SKM-1 treated with dmso at 0.1 percent for 144 hours (cell line): ENCODE results near the gene MAP3K10.
A peak's percentile ranks its signal among the peaks of the same experiment; 100 is the strongest.
"Not testable (repeated sequence)": the region's sequence is repeated elsewhere in the genome, so short reads cannot be mapped to it uniquely, and the experiment has no call there.

Experiments used
- DNase-seq: peaks from one replicate; lab custom pipeline; 2025; ENCODE audit not compliant: unreplicated experiment; lab: John Stamatoyannopoulos, UW

MAP3K10 gene

DNA sequence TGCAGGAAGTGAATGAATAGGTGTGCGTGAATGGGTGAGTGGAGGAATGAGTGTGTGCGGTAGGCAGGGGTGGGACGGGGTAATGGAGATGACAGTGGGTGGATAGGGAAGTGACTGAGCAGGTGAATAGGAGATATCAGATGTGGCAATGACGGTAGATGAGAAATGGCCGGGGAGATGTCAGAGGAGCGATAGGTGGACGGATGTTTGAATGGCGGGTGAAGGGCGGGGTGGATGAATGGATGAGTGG lies 25.5 kb downstream of the MAP3K10 start:
- DNase-seq: no peak

DNA sequence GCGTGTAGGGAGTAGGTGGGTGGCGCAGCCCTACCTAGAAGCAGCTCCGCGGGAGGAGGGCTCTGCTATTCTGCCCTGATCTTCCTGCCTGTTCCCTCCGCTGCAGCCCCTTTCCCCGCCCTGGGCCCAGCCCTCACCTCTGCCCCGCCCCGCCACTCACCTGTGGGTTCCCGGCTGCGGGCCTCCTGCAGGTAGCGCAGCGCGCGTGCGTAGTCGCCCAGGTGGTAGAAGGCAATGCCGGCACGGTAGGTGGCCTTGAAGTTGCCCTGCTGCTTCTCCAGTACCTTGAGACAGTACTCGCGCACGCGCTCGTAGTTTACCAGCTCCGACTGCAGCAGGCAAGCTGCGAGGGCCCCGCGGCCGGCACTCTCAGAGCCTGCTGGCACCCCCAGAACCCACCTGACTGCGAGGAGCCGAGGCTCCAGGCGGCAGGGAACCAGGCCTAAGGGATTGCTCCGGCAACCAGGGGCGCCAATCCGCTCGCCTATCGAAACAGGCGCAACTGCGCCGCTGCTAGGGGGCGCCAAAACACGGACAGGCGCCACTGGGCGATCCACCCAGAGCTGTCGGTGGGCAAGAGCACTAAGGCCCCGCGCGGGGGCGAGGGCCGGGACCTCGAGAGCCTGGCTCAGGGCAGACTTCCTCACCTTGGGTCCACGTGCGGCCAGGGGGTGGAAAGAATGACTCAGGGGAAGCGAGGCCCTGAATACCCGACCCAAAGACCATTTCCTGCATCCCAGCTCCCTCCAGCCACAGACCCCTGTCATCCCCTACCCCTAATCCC lies 26.0 kb downstream of the MAP3K10 start:
- no peak for DNase-seq

DNA sequence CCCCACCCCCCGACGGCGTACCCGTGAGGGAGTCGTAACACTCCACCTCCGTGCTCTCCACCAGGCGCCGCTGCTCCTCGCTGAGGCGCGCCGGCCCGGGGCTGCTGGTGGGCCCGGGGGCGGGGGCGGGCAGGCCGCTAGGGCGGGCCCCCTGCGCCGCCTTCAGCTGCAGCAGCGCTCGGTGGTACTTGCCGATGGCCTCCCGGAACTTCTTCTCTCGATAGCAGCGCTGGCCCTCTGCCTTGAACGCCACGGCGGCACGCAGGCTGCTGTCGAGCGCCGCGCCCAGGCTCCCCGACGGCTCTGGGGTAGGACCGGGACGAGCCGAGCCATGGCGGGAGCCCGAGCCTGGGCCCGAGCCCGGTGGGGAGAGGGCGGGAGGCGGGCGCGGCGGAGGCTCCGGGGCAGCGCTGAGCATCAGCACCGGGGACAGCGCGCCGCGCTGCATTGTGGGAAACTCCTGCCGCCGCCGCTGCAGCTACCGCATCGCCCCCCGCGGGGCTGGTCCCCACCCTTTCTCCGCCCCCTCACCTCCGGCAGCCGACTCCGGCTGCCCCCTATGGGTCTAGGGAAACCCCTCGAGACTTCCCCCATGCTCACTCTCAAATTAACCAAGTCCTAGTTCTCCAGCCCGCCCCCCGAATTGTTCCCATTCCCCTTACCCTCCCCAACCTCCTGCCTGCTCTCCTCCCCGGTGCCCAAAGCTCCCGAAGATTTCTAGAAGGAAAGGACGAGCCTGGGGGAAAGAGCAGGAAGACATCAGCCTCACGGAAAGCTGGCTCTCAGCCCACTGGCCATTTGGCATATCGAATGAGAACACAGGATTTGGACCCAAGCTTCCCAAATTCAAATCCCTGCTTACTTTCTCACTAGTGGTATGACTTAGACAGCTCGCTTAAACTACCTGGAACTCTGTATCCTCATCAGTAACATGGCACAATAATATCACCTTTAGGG lies 27.0 kb downstream of the MAP3K10 start, which contains the start of gene TTC9B:
Gene TTC9B (minus strand): TSS at position 451 of the 957 bp plus-strand sequence. CDS start 3 bp downstream, at position 448.
- no peak for DNase-seq

DNA sequence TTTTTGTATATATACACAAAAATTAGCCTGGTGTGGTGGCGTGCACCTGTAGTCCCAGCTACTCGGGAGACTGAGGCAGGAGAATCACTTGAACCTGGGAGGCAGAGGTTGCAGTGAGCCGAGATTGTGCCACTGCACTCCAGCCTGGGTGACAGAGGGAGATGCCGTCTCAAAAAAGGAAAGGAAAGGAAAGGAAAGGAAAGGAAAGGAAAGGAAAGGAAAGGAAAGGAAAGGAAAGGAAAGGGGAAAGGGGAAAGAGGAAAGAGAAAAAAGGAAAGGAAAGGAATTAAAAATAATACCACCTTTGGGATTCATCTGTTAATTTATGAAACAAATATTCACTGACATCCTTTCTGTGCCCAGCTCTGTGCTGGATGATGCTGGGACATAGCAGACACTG lies 27.8 kb downstream of the MAP3K10 start:
- not testable (repeated sequence) for DNase-seq

DNA sequence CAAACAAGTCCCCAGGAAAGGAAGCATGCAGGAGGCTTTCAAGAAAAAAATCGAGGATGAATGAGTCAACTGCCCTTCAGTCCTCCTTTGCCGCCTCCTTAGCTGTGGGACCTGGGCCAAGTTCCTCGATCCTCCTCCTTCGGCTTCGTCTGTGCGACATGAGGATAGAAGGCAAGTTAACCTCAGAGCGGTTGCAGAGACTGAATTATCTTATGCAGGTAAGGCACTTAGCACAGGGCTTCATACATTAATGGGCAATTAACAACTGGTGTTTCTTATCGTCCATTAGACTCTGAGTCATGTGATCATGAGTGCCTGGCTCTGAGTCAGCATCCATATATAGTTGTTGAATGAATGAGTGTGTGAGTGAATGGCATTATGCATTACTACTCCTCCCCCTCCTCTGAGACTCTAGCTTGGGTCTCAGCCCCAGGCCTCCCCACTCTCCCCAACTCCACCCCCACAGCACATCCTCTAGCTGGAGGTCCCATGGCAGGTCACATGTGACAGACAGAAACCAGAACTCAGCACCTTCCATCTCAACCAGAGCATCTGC lies 28.6 kb downstream of the MAP3K10 start:
- DNase-seq: no peak

DNA sequence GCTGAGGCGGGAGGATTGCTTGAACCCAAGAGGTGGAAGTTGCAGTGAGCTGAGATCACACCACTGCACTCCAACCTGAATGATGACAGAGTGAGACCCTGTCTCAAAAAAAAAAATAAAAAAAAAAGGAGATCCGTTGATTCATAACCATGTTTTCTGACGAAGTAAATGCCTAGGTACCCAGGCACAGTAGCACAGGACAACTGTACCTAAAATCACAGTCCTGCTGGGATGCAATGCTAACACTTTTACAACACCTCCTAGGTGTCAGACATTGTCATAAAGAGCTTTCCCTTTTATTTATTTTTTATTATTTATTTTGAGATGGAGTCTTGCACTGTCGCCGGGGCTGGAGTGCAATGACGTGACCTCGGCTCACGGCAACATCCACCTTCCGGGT lies 29.4 kb downstream of the MAP3K10 start:
- DNase-seq: no peak

DNA sequence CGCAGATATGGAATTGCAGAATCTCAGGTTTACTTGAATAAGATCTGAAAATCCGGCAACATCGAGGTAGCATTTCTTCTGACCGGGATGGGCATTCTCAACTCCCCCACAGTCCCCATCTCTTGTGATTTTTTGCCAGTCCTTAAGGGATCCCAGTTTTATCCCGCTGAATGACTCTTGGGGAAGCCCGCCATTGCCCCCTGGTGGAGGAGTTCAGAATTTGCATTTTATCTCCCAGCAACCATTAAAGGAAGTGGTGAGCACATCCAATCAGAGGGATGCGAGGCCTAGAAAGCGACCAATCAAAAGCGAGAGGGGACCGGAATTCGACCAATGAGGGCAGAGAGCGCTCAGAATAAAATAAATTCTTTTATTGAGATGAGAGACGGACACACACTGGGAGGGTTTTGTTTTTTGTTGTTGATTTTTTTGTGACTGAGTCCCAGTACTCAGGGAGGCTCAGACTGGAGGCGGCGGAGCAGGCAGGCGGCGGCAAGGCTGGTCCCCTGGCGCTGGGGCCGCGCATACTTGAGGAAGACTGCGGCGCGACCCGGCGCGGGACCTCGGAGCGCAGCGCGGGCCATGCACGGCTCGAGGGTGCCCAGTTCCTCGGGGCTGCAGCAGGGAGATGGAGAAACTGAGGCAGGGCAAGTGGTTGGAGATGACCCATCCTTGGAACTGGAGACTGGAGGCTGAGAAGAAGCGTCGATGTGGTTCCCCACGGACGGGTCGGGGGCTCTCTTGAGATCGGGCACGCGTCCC lies 30.8 kb downstream of the MAP3K10 start:
- DNase-seq: peak; percentile 78

DNA sequence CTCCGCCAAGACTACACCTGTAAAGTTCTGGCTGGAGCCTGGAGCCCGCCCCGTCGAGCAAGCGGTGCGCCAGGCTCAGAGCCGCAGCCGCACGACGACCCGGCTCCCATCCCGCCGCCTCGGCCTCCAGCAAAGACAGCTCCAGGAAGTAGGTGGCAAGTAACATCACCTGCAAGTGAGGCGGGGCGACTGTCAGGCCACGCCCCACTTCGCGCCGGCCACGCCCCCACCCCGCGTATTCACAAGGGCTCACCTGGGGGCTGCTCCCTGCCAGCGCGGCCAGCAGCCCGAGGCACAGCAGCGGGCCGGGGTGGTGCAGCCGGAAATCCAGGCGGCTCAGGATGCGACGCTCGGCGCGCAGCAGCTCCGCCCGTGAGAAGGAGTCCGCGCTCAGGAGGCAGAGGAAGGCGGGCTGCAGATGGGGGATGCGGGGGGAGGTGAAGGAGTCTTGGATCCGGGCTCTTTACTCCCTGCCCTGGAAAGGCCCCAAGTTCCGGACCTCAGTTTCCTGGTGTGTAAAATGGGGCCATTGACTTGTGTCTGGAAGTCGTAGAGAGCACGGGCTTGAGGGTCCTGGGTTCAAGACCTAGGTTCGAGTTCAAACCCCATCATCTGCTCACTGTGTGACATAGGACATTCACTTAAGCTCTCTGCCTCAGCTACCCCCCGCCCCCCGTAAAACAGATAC lies 32.1 kb downstream of the MAP3K10 start:
- DNase-seq: no peak

DNA sequence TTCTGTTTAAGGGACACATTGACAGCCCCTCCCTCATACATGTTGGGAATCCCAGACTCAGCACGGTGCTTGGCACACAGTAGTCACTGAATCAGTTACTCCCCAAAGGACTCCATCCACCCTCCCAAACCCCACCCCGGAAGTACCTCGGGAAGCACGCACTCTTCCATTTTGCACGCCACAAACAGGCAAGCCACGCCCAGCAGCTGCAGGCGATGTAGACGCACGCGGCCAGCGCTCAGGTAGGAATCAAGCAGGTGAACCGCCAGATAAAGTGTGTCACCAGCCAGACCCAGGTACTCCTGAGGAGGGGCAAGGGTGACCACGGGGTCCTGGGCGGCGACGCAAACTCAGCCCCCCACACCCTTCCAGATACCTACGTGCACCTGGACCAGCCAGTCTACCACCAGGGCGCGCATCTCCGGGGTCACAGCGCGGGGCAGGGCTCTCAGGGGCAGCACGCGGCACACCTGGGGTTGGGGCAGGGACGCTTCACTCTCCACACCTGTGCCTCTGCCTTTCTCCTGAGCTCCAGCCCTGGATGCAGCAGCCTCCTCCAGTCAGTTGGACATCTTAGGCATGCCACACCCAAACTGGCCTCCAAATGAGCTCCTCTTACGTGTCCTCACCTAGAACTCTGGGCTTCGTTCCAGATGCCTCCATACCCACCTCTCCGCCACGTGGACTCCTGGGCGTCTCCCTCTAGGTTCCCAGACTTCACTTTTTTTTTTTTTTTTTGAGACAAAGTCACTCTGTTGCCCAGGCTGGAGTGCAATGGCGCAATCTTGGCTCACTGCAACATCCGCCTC lies 33.3 kb downstream of the MAP3K10 start:
- peak; percentile 0 for DNase-seq

DNA sequence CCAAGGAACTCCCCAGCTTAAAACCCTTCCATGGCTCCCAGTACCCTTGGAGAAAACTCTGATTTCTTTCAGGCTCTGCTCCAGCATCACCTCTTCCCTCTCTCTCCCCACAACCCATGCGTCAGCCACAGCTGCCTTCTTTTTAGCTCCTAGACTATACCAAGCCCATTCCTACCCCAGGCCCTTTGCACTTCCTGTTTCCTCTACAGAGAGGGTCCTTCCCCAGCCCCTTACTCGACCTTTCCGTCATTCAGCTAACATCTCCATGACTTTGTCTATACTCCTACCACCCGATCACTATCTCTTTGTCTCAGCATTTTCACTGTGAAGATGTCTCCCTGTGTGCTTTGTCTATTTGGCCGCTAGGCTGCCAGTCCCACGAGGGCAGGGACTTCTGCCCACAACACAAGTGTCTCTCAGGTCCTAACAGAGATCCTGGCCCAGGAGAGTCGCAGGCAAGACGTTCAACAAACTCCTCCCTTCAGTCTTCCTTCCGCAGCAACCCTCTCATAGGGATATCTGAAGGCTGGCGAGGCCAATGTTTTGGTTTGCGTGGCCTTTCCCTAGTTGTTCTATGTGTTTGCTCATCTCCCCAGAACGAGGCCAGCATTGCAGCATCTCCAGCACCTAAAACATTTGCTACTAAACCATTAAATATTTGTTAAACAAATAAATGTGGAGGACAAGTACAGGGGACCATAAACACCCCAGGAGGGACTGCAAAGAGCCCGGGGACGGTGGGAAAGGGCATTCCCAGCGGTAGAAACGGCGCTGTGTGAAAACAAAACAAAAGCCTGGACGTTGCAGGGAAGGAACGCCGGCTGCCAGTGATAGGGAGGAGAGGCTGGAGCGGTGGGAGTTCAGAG lies 34.4 kb downstream of the MAP3K10 start:
- no peak for DNase-seq

DNA sequence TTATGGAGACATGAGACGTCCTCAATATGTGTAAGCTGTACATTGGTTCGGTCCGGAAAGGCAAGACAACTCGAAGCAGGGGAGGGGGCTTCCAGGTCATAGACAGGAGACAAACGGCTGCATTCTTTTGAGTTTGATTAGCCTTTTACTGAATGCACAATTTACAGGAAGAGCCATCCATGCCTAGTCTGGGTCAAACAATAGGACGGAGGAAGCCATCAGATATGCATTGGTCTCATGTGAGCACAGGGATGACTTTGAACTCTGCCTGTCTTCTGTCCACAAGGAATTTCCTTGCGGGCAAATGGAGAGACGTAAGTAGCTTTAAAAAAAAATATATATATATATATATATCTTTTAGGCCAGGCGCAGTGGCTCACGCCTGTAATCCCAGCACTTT lies 37.1 kb downstream of the MAP3K10 start:
- no peak for DNase-seq

DNA sequence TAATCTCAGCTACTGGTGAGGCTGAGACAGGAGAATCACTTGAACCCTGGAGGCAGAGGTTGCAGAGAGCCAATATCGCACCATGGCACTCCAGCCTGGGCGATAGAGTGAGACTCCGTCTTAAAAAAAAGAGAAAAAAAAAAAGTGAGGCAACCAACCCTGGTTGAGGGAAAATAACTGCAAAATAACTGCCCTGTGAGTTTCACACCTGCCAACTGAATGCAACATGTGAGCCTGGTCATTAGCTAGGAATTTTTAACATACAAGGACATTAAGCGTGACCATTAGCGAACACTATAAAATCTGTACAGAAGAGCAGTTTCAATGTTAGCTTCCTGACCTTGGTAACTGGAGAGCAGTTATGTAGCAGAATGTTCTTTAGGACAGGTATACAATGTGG lies 37.6 kb downstream of the MAP3K10 start:
- no peak for DNase-seq

DNA sequence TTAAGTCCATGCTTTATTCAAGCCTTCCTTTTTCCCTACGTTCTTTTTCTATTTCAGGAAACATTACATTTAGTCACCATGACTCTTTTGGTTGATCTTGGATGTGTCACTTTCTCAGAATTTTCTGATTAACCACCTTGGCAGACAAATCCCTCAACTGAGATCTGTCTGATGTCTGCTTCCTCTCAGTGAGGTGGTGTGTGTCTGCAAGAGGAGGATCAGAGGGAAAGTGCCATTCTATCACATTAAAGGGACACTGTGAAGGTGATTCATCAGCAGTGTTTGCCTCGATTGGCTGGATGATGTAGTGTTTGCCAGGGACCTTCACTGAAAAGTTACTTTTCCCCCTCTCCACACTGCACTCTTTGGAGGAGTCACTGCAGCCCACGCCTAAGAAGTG lies 38.3 kb downstream of the MAP3K10 start:
- no peak for DNase-seq

DNA sequence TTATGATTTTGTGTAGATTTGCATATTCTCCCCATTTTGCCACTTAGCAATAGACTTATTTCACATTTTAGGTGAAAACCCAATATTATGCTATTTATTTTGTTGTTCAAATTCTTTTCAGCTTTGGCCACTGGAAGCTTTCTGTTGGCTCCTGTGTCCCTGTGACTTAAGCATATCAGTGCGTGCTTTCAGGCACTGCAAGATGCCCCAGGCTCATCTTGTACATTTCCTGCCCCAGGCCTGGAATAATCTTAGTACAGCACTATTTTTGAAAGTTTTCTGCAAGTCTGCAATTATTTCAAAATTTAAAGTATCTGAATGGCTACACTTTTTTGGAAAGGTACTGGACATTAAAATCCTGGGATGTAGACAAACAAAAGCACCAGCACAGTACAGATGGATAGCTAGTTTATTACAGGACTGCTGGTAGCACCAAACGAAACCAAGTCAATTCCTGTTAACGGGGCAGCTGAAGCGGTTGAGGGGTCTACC lies 38.7 kb downstream of the MAP3K10 start:
- DNase-seq: no peak

DNA sequence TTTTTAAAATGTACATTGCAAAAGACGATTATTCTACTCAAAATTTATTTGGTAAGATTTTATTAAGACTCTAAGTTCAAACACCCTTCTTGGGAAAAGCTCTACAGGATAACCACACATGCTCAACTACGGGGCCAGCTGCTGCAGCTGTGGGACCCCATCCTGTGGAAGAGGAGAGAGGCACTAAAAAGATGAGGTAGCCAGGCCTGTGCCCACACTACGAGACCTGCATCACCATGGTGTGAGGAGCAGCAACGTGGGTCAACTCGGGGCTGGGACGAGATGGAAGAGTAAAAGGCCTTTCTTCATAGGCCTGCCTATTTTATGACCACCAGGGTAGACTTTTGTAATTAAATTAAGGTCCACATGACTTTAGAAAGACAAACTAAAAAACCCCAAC lies 39.8 kb downstream of the MAP3K10 start:
- DNase-seq: no peak

DNA sequence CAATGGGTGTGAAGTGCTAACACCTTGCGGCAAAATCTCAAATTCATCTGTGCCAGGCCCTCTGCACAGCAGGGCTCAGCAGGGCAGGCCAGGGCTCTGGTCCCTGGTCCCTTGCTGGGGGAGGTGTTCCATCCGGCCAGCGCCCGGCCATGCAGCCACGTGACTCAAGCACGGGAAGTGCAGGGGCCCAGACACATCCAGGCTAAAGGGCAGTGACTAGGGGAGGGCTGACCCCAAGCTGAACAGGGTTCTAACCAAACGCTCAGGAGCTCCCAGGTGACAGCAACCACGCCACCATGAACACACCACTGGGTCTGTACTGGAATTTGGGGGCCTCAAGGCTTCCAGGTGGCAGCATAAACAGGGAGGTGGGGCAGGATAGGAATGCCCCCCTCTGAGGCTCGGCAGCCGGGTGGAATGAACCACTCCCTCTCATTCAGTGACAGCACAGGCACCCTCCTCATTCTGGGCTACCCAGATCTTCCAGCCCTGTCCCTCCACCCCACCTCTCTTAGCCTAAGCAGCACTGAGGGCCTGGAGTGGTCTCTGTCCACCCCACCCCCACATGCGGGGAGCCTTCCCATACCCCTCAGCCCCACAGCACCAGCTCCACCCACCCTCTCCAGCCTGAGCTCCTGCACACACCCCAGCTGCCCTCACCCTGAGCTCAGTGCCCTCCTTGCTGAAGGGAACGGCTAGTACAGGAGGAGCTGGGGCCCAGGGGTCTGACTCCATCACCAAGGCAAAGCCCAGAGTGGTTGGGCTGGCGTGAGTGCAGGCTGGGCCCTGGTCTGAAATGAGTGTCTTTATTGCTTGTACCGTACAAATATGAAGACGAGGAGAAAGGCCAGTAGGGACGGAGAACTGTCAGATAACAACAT lies 40.6 kb downstream of the MAP3K10 start:
- no peak for DNase-seq

DNA sequence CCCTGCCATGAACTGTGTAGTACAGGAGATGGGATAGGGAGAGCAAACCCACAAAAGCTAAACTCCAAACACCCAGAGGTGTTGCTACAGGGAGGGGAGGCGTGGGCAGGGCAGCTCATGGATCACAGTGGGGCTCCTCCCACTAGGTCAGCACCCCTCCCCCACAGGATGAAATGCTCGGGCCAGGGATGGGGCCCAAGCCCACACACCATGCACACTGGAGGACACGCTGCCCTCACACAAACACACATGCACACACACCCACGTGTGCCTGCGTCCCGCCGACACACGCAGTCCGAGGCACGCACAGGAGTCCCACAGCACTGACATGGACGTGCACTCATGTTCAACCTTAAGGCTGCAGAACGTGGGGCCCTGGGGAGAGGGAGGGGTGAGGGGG lies 41.3 kb downstream of the MAP3K10 start:
- no peak for DNase-seq
